GM19099 (cell line): Measurements from ENCODE around the gene ATRIP.

Experiments
- POLR2A ChIP-seq: IDR thresholded peaks from 3 replicates; pipeline ENCODE4 v1.6.1; 2011; ENCODE audit warnings: low read depth; ENCODE audit not compliant: insufficient read length; ENCODE audit errors: extremely low read depth

ATRIP gene

GRCh38 chr3:48476426-48477053 lies 30.0 kb downstream of the ATRIP start:
- no peak for TF ChIP-seq POLR2A

- no peak for TF ChIP-seq POLR2A
Observed at GRCh38 chr3:48477959-48478520, 31.5 kb downstream of the ATRIP start.

GRCh38 chr3:48478626-48479555 lies 32.4 kb downstream of the ATRIP start:
- peak; percentile 33 for TF ChIP-seq POLR2A

GRCh38 chr3:48486952-48487351 lies 40.4 kb downstream of the ATRIP start:
- no peak for TF ChIP-seq POLR2A

GRCh38 chr3:48492461-48493202 lies 46.1 kb downstream of the ATRIP start:
- TF ChIP-seq POLR2A, result no peak

GRCh38 chr3:48493203-48493501 lies 46.6 kb downstream of the ATRIP start:
- TF ChIP-seq POLR2A, result no peak

GRCh38 chr3:48500656-48501055 lies 54.1 kb downstream of the ATRIP start:
- no peak for TF ChIP-seq POLR2A

GRCh38 chr3:48501196-48501595 lies 54.7 kb downstream of the ATRIP start:
- TF ChIP-seq POLR2A, result no peak

- no peak for TF ChIP-seq POLR2A
Observed at GRCh38 chr3:48502121-48502520, 55.6 kb downstream of the ATRIP start.

GRCh38 chr3:48502728-48503168 lies 56.2 kb downstream of the ATRIP start:
- no peak for TF ChIP-seq POLR2A

GRCh38 chr3:48503401-48504050 lies 57.0 kb downstream of the ATRIP start:
- no peak for TF ChIP-seq POLR2A

GRCh38 chr3:48504051-48504946 lies 57.8 kb downstream of the ATRIP start, which contains the start of gene SHISA5:
SHISA5 (minus strand) TSS chr3:48504174; CDS start chr3:48504094, 80 bp downstream.
- peak; percentile 71 for TF ChIP-seq POLR2A

GRCh38 chr3:48505146-48505545 lies 58.6 kb downstream of the ATRIP start:
- TF ChIP-seq POLR2A, result no peak

- no peak for TF ChIP-seq POLR2A
Observed at GRCh38 chr3:48505968-48506504, 59.5 kb downstream of the ATRIP start.
